Tibial nerve (tissue), 4 donors: ENCODE data around the gene MID2. TPM values are rescaled to one million over a fixed set of nuclear protein-coding genes. Genes with fewer than 3 reads are reported as not detected.
A peak's percentile ranks its signal among the peaks of the same experiment; 100 is the strongest.
"Not testable (repeated sequence)": the region's sequence is repeated elsewhere in the genome, so short reads cannot be mapped to it uniquely, and the experiment has no call there.

Source experiments
- DNase-seq, 2 donors: peaks; one replicate each; pipeline ENCODE4 v3.0.0-alpha.2; 2019; ENCODE audit warnings: low spot score in 2 of 2
- H3K27ac ChIP-seq, 4 donors: fragments of 200-600 bp; sonication (generic) in 3 of 4; one replicate each; pipeline ENCODE4 v1.5.1; 2017 to 2019; ENCODE audit warnings: mild to moderate bottlenecking in 1 of 4
- H3K27me3 ChIP-seq, 2 donors: fragments of 200-600 bp; sonication (generic) in 1 of 2; one replicate each; pipeline versions ENCODE4 v1.5.1 to v1.6.0; 2017 to 2019
- H3K36me3 ChIP-seq, 3 donors: fragments of 200-600 bp; sonication (generic); one replicate each; pipeline ENCODE4 v1.5.1; 2018 to 2019
- H3K4me1 ChIP-seq, 4 donors: fragments of 200-600 bp; sonication (generic) in 3 of 4; one replicate each; pipeline ENCODE4 v1.5.1; 2017 to 2019
- H3K4me3 ChIP-seq, 4 donors: fragments of 200-600 bp; sonication (generic) in 3 of 4; one replicate each; pipeline ENCODE4 v1.5.1; 2017 to 2019; ENCODE audit warnings: mild to moderate bottlenecking in 1 of 4, moderate library complexity in 1 of 4
- H3K9me3 ChIP-seq, 4 donors: fragments of 200-600 bp; sonication (generic) in 3 of 4; one replicate each; pipeline ENCODE4 v1.5.1; 2017 to 2019
- EP300 ChIP-seq, 2 donors: sonication (generic); formaldehyde crosslinking; IDR thresholded peaks; one replicate each; pipeline ENCODE4 v1.6.1; 2017; ENCODE audit warnings: antibody characterized with exemption in 2 of 2, mild to moderate bottlenecking in 1 of 2
- POLR2A ChIP-seq, 2 donors: fragments of 450-650 bp; IDR thresholded peaks; one replicate each; pipeline ENCODE4 v1.6.1; 2017; ENCODE audit warnings: antibody characterized with exemption in 2 of 2, mild to moderate bottlenecking in 2 of 2, moderate library complexity in 2 of 2
- WGBS, 2 donors: methylation state at CpG; one replicate each; pipeline ENCODE4 v1.1.5; 2018; 5-methylcytosine and 5-hydroxymethylcytosine counted together
- total RNA-seq, 4 donors: library from RNA; depleted of rRNA; stranded (reverse); fragments of >200 nt; gene quantifications; one replicate each; pipeline ENCODE4 v1.1.0, GENCODE V29; 2016
- TF ChIP-seq, protein P1 (sequence below), 5 experiments: fragments of 200-600 bp in 3 of 5; fragments of 450-650 bp in 2 of 5; sonication (generic) in 3 of 5; IDR thresholded peaks; one replicate each; pipeline ENCODE4 v1.5.1; 2016 to 2019; ENCODE audit warnings: antibody characterized with exemption in 5 of 5, mild to moderate bottlenecking in 3 of 5, moderate library complexity in 2 of 5

The MID2 gene
- total RNA-seq, 4 donors from 2014 or later, result 17.1 to 31.0 (median 20.0) TPM

DNA sequence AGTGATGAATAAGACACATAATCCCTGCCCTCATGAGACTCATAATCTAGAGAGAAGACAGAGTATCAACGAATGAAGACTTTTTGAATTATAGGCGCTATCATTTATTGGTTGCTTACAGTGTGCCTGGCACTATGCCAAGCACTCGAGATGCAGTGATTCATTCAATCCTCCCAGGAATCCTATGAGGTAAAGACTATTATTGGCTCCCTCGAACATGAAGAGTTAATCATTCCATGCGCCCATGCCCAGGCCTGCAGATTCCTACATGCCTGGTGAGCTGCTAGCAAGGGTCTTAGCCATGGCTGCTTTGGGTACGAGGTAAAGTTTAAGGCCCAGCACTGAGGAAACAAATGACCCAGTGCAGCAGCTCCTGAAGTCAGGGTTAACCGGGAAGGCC lies 109.5 kb downstream of the MID2 start:
- H3K4me1 ChIP-seq, result peaks cover 0 to 7% (median 0%) of the 10 kb centered on the region in 4 donors
- WGBS, 2 donors, result 47 to 61% methylated on average over 7 of the region's 7 CpGs
- no peak overlapping the region for H3K4me3 ChIP-seq
- H3K36me3 ChIP-seq, result no peaks in the 10 kb centered on the region
- peaks cover 0 to 11% of the 10 kb centered on the region in 2 donors for H3K27me3 ChIP-seq
- no peak for TF ChIP-seq EP300 (IDR thresholded peaks at IDR 0.05)
- no peak for TF ChIP-seq POLR2A (IDR thresholded peaks at IDR 0.05)
- TF ChIP-seq, protein P1, sequence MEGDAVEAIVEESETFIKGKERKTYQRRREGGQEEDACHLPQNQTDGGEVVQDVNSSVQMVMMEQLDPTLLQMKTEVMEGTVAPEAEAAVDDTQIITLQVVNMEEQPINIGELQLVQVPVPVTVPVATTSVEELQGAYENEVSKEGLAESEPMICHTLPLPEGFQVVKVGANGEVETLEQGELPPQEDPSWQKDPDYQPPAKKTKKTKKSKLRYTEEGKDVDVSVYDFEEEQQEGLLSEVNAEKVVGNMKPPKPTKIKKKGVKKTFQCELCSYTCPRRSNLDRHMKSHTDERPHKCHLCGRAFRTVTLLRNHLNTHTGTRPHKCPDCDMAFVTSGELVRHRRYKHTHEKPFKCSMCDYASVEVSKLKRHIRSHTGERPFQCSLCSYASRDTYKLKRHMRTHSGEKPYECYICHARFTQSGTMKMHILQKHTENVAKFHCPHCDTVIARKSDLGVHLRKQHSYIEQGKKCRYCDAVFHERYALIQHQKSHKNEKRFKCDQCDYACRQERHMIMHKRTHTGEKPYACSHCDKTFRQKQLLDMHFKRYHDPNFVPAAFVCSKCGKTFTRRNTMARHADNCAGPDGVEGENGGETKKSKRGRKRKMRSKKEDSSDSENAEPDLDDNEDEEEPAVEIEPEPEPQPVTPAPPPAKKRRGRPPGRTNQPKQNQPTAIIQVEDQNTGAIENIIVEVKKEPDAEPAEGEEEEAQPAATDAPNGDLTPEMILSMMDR (IDR thresholded peaks at IDR 0.05), result no peak
- no peak for DNase-seq
- no peak overlapping the region for H3K27ac ChIP-seq
- H3K9me3 ChIP-seq, result no peaks in the 10 kb centered on the region

DNA sequence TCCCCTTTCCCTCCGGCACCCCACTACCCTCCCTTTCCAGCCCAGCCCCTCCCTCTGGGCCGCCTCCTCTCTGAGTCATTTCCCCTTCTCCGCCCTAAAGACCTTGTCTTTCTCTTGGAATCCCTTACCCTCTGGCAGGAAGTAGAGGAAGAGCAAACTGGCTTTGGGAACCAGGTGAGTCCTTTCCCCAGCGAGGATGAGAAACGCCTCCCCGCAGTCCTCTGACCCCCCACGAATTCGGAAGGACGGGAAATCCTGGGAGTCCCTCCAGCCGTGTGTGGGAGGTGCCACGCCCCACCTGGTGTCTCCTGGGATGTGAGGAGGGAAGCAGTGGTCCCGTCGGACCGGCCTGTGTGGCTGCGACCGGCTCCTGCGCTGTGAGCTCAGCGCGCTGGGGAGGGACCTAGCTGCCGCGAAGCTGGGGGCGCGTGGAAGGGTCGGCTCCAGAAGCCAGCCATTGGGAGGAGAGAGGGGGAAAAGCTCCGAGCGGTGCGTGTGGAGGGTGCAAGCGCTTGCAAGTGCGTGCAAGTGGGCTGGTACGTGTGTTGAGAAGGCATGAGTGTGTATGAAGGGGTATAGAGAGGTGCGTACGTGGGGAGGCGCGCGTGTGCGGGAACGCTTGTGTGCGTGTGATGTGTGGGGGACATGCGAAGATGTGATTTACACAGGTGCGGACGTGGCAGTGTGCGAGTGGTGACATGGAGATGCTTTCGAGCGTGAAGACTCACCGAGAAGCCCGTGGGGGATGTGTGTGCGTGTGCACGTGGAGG lies 110.2 kb downstream of the MID2 start:
- 5 to 49% methylated on average over 35 to 48 of the region's 48 CpGs for WGBS, 2 donors
- Histone ChIP-seq H3K36me3 (no peaks in the 10 kb centered on the region), H3K4me1 (peaks cover 0 to 7% (median 0%) of the 10 kb centered on the region in 4 donors), H3K27me3 (peaks cover 0 to 11% of the 10 kb centered on the region in 2 donors), H3K4me3 (peak overlapping the region in 1 of 4 donors; percentile 12), H3K9me3 (no peaks in the 10 kb centered on the region), H3K27ac (no peak overlapping the region)
- no peak for TF ChIP-seq EP300 (IDR thresholded peaks at IDR 0.05)
- no peak for TF ChIP-seq POLR2A (IDR thresholded peaks at IDR 0.05)
- TF ChIP-seq, protein P1 (IDR thresholded peaks at IDR 0.05), result no peak
- no peak for DNase-seq

DNA sequence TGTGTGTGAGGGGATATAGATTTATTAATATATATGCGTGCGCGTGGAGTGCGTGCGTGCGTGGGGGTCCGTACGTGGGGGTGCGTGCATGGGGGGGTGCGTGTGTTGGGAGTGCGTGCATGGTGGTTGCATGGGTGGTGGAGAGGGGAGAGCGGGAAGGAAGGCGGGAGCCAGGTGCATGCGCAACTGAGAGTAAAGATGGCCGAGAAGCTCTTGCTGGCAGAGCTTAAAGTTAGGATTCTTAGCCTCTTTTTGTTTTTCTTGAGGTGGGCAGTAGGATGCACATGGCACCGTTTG lies 110.7 kb downstream of the MID2 start:
- TF ChIP-seq EP300 (IDR thresholded peaks at IDR 0.05) (no peak), POLR2A (IDR thresholded peaks at IDR 0.05) (no peak)
- TF ChIP-seq, protein P1 (IDR thresholded peaks at IDR 0.05), result no peak
- WGBS, 2 donors, result 38 to 69% methylated on average over 16 of the region's 16 CpGs
- H3K36me3 ChIP-seq, result no peaks in the 10 kb centered on the region
- no peak overlapping the region for H3K4me3 ChIP-seq
- DNase-seq, result no peak
- H3K27ac ChIP-seq, result no peak overlapping the region
- no peaks in the 10 kb centered on the region for H3K9me3 ChIP-seq
- H3K4me1 ChIP-seq, result peaks cover 0 to 7% (median 0%) of the 10 kb centered on the region in 4 donors
- H3K27me3 ChIP-seq, result peaks cover 0 to 7% of the 10 kb centered on the region in 2 donors

DNA sequence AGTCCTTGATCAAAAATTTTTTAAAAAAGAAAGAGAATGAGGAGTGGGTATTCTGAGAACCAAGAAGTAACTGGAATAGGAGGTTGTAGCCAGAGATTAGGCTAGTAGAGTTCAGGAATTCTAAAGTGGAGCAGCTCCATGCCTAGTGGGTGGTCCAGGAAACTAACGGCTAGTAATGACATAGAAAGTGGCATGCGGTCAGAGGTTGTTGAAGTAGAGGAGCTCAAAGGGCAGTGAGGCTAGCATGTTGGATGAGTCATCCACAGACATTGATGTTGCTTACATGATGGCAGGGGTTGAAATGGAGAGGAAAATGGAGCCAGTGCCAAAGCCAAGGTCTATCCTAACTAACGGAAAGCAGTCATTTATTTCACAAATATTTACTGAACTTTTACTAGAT lies 114.4 kb downstream of the MID2 start:
- Histone ChIP-seq H3K36me3 (no peaks in the 10 kb centered on the region), H3K9me3 (no peaks in the 10 kb centered on the region), H3K4me1 (peaks cover 0 to 7% (median 0%) of the 10 kb centered on the region in 4 donors), H3K4me3 (no peak overlapping the region), H3K27ac (no peak overlapping the region), H3K27me3 (peaks cover 0 to 7% of the 10 kb centered on the region in 2 donors)
- no peak for DNase-seq
- TF ChIP-seq, protein P1 (IDR thresholded peaks at IDR 0.05), result no peak
- TF ChIP-seq POLR2A (IDR thresholded peaks at IDR 0.05) (no peak), EP300 (IDR thresholded peaks at IDR 0.05) (no peak)
- WGBS, 2 donors, result 49 to 66% methylated on average over 3 of the region's 3 CpGs

DNA sequence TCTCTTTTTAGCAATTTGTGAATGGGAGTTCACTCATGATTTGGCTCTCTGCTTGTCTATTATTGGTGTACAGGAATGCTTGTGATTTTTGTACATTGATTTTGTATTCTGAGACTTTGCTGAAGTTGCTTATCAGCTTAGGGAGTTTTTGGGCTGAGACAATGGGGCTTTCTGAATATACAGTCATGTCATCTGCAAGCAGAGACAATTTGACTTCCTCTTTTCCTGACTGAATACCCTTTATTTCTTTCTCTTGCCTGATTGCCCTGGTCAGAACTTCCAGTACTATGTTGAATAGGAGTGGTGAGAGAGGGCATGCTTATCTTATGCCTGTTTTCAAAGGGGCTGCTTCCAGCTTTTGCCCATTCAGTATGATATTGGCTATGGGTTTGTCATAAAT lies 129.7 kb downstream of the MID2 start:
- H3K27me3 ChIP-seq, H3K27ac ChIP-seq, DNase-seq, H3K4me1 ChIP-seq, H3K4me3 ChIP-seq, H3K36me3 ChIP-seq, H3K9me3 ChIP-seq: not testable (repeated sequence)
